ENCODE data around the gene NRXN3.

The NRXN3 gene

DNA sequence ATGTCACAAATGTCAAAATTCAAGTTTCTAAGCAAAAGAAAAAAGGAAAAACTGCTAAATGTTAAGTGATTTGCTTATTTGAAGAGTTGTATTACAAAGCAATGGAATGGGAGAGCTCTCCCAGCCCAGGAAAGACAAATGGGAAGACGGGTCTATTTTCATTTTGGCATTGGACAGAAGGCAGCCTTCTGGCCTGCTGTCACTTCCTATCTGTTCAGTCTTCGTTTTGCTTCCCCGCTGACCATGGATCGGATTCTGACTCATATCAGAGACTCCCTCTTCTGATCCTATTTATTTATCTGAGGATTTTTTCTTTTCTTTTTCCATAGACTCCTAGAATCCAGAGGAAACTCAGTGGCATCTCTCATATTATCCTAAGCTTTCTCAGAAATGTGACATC is 1406.3 kb downstream of the NRXN3 start (continued):
- TF ChIP-seq, protein P1, sequence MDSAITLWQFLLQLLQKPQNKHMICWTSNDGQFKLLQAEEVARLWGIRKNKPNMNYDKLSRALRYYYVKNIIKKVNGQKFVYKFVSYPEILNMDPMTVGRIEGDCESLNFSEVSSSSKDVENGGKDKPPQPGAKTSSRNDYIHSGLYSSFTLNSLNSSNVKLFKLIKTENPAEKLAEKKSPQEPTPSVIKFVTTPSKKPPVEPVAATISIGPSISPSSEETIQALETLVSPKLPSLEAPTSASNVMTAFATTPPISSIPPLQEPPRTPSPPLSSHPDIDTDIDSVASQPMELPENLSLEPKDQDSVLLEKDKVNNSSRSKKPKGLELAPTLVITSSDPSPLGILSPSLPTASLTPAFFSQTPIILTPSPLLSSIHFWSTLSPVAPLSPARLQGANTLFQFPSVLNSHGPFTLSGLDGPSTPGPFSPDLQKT (IDR thresholded peaks at IDR 0.05; ENCODE audit: borderline replicate concordance, low read depth, low read length): no peak

DNA sequence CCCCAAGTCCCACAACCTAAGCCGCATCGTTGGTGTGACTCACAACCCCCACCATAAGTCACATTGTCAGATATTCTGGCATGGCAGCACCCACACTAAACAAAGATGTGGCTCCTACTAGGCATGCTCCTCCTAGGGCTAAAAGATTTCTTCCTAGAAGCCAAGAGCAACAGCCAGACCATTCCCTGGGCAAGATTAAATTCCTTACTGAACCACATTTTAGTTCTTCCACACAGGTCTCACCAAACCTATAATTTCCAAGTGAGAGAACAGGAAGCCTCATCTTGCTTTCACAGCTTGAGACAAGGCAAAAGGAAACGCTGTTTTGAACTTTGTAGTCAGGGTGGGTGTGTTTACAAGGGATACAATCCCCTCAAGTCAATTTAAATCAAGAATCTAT is 1408.3 kb downstream of the NRXN3 start:
- H3K9me3 ChIP-seq (ENCODE audit: control insufficient read depth, insufficient read depth, low read depth, low read length): no peaks in the 10 kb centered on the region
- POLR2A ChIA-PET: no interaction called here
- CTCF ChIA-PET: interaction anchor here (0.6 kb wide), 1 partner anchor 387 kb away, joined by 4 read pairs; no protein-coding TSS in a partner anchor

DNA sequence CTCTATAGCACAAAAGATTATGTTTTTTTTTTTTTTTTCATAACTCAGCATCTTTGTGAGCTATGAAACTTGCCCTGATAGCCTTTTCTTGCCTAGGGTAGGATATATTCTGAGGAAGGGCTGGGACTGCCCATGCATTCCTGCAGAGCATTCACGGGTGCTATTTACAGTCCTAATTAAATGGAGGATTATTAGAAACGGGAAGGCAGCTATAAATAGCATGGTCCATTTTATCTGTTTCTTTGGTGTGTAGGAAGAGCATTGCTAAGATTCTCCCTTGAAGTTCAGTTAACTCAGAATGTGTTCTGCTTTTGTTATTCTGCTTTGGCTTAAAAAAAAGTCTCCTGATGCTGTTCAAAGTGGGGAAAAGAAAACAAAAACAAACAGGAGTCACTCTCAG is 1410.2 kb downstream of the NRXN3 start:
- H3K4me1 ChIP-seq (ENCODE audit: control insufficient read depth, insufficient read depth, low read length): peaks cover 2% of the 10 kb centered on the region; the same call in 1 of the 2 replicates
- no peak overlapping the region for H3K27ac ChIP-seq (ENCODE audit: extremely low read depth, low read depth, low read length)
- TF ChIP-seq BCL11A (tag by site-specific recombination; IDR thresholded peaks at IDR 0.05; ENCODE audit: low read depth) (no peak), ZNF510 (tag by site-specific recombination; IDR thresholded peaks at IDR 0.05; ENCODE audit: insufficient replicate concordance) (no peak), ZBTB6 (tag by site-specific recombination; IDR thresholded peaks at IDR 0.05) (no peak), ZNF560 (tag by site-specific recombination; IDR thresholded peaks at IDR 0.05; ENCODE audit: borderline replicate concordance) (no peak), ZBTB48 (tag by site-specific recombination; IDR thresholded peaks at IDR 0.05) (no peak), ZNF140 (tag by site-specific recombination; IDR thresholded peaks at IDR 0.05) (no peak), ZNF501 (tag by site-specific recombination; IDR thresholded peaks at IDR 0.05) (no peak), FEZF1 (tag by site-specific recombination; IDR thresholded peaks at IDR 0.05) (no peak), ZNF580 (tag by site-specific recombination; IDR thresholded peaks at IDR 0.05) (no peak), ZNF623 (tag by site-specific recombination; IDR thresholded peaks at IDR 0.05) (no peak), ZNF121 (tag by site-specific recombination; IDR thresholded peaks at IDR 0.05) (no peak), ZNF544 (tag by site-specific recombination; IDR thresholded peaks at IDR 0.05) (no peak), SP3 (tag by site-specific recombination; IDR thresholded peaks at IDR 0.05) (no peak), ZNF792 (tag by site-specific recombination; IDR thresholded peaks at IDR 0.05) (no peak), ZFP3 (tag by site-specific recombination; IDR thresholded peaks at IDR 0.05; ENCODE audit: low read depth) (no peak)
- no peaks in the 10 kb centered on the region for H3K36me3 ChIP-seq (ENCODE audit: control insufficient read depth in 2 of 2, insufficient read depth in 1 of 2, low read length in 2 of 2)
- POLR2A ChIA-PET: no interaction called here
- no peak overlapping the region for H3K4me3 ChIP-seq (ENCODE audit: low read depth, low read length)
- CTCF ChIA-PET: interaction anchor here (0.6 kb wide), 1 partner anchor 748 kb away, joined by 3 read pairs; no protein-coding TSS in a partner anchor
- H3K9me3 ChIP-seq (ENCODE audit: control insufficient read depth, insufficient read depth, low read depth, low read length): no peaks in the 10 kb centered on the region

More for the DNA sequence above, 1408.3 kb downstream of the NRXN3 start:
- no peak overlapping the region for H3K4me3 ChIP-seq (ENCODE audit: low read depth, low read length)
- no peak for TF ChIP-seq ZNF366 (tag by site-specific recombination; conservative IDR thresholded peaks at IDR 0.05)
- TF ChIP-seq ZNF274 (IDR thresholded peaks at IDR 0.05; ENCODE audit: low read length): no peak
- TF ChIP-seq ZNF274 (tag by site-specific recombination; IDR thresholded peaks at IDR 0.05; ENCODE audit: borderline replicate concordance): no peak
- no peak for TF ChIP-seq GFI1B (tag by site-specific recombination; IDR thresholded peaks at IDR 0.05)
- TF ChIP-seq, protein P2, sequence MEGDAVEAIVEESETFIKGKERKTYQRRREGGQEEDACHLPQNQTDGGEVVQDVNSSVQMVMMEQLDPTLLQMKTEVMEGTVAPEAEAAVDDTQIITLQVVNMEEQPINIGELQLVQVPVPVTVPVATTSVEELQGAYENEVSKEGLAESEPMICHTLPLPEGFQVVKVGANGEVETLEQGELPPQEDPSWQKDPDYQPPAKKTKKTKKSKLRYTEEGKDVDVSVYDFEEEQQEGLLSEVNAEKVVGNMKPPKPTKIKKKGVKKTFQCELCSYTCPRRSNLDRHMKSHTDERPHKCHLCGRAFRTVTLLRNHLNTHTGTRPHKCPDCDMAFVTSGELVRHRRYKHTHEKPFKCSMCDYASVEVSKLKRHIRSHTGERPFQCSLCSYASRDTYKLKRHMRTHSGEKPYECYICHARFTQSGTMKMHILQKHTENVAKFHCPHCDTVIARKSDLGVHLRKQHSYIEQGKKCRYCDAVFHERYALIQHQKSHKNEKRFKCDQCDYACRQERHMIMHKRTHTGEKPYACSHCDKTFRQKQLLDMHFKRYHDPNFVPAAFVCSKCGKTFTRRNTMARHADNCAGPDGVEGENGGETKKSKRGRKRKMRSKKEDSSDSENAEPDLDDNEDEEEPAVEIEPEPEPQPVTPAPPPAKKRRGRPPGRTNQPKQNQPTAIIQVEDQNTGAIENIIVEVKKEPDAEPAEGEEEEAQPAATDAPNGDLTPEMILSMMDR (tag by site-specific recombination; IDR thresholded peaks at IDR 0.05): no peak
- TF ChIP-seq ZNF830 (tag by site-specific recombination; IDR thresholded peaks at IDR 0.05; ENCODE audit: low read depth): no peak
- H3K27ac ChIP-seq (ENCODE audit: extremely low read depth, low read depth, low read length): no peak overlapping the region
- peaks cover 4% of the 10 kb centered on the region; the same call in 1 of the 2 replicates for H3K4me1 ChIP-seq (ENCODE audit: control insufficient read depth, insufficient read depth, low read length)
- H3K36me3 ChIP-seq (ENCODE audit: control insufficient read depth in 2 of 2, insufficient read depth in 1 of 2, low read length in 2 of 2): no peaks in the 10 kb centered on the region
